GM18526 (cell line): ENCODE measurements around the gene TPO.

Experiments
- POLR2A ChIP-seq: IDR thresholded peaks from 3 replicates; pipeline ENCODE4 v1.6.1; 2011; ENCODE audit not compliant: insufficient read length; ENCODE audit errors: extremely low read depth

TPO gene

GRCh38 chr2:1461507-1462390, 48.5 kb downstream of the TPO start:
- no peak for TF ChIP-seq POLR2A

DNA sequence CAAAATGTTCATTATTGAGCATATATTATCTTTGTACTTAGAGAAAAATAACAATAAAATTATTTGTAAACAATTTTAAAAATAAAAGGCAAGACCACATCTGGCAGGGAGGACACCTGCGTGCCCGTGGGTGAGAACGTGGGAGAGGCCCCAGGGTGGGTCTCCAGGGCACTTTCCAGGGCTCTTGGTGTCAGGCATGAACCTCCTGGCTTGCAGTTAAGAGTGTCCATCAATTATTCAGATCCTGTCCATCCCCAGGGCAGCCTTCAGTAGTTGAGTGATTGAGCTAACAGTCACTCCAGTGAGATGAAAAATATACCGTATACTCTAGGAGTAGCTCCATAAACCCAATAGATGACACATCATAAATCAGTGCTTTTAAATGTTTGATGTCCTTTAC, 49.7 kb downstream of the TPO start:
- no peak for TF ChIP-seq POLR2A

DNA sequence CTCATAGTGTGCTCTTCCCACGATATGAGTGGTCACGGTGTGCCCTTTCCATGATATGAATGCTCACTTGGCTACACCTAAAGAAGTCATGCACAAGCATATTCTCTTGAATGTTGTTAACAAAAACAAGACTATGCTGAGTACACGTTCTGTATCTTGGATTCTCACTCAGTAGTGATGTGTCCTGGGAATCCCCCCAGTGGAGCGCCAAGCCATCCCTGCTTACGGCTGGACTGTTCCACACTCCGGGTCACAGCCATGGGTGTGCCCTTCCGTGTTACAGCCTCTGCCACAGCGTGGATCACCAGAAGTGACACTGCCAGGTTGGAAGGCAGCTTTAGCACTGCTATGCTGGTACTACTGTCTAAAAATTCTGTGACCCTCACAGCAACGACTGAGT, 59.1 kb downstream of the TPO start:
- no peak for TF ChIP-seq POLR2A

DNA sequence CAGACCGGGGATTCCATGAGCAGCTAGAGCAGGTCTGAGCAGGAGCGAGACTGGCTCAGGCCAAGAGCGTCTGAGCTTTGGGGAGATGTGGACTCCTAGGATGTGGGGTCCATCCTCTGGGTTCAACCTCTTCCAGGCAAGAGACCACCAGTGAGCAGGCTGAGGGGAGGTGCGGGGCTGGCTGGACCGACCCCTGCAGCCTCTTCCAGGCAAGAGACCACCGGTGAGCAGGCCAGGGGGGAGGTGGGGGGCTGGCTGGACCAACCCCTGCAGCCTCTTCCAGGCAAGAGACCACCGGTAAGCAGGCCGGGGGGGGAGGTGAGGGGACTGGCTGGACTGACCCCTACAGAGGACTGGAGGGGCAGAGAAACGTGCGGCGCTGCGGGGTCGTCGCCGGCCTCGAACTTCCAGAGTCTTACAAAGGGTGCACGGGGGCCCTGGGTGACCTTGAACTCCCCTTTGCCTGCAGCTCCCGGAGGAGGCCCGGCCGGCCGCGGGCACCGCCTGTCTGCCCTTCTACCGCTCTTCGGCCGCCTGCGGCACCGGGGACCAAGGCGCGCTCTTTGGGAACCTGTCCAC, 63.4 kb downstream of the TPO start:
- no peak for TF ChIP-seq POLR2A

DNA sequence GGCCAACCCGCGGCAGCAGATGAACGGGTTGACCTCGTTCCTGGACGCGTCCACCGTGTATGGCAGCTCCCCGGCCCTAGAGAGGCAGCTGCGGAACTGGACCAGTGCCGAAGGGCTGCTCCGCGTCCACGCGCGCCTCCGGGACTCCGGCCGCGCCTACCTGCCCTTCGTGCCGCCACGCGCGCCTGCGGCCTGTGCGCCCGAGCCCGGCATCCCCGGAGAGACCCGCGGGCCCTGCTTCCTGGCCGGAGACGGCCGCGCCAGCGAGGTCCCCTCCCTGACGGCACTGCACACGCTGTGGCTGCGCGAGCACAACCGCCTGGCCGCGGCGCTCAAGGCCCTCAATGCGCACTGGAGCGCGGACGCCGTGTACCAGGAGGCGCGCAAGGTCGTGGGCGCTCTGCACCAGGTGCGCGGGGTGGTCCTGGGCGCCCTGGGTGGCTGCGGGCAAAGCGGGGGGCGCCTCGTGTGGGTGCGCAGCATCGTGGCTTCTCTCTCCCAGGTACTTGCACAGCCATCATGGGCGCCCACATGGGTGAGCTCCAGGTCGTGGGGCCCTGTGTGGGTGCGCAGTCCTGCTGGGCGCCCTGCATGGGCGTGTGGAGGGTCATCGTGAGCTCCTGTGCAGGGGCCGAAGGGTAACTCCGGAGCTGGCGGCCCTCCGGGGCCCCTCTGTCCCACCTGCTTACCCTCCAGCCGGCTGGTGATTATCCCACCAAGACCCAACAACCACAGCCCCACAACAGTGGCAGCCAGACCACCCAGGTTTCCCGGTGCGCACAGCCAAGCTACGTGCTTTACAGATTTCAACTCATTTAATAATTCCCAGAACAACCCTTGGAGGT, 64.2 kb downstream of the TPO start:
- TF ChIP-seq POLR2A = no peak

DNA sequence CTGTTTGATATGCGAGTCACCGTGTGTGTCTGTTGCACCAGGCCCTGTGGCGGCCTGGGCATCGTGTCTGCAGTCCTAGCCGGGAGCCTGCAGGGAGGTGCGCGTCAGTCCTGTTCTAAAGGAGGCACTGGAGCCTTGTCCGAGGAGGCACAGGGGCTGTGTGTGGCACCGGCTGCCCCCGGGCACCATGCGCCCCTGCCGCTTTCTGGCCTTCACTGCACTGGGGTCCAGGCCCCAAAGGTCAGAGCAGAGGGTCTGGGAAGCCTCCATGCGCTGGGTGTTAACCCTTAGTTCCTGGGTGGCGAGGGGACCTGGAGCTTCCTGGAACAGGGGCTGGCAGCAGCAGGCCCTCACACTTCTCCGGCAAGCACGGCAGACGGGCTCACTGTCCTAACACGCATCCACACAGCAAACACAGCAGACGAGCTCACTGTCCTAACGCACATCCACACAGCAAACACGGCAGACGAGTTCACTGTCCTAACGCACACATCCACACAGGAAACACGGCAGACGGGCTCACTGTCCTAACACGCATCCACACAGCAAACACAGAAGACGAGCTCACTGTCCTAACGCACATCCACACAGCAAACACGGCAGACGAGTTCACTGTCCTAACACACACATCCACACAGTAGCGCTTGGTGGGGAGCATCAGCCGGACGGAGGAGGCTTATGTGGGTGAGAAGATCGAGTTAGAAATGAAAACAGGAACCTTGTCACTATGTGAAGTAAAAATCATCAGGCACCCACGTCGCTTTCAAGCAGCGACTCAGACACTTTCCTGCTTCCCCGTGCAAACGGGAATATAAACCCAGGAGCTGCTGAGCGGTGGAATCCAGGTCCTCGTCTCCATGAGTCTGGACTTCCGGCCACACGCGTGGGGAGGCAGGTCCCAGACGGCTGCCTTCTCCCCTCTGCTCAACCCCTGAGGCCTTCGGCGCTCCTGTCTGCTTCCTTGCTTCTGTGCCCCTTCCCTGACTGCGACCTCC, 65.3 kb downstream of the TPO start:
- TF ChIP-seq POLR2A = no peak

GRCh38 chr2:1479346-1479745, 66.1 kb downstream of the TPO start:
- no peak for TF ChIP-seq POLR2A

DNA sequence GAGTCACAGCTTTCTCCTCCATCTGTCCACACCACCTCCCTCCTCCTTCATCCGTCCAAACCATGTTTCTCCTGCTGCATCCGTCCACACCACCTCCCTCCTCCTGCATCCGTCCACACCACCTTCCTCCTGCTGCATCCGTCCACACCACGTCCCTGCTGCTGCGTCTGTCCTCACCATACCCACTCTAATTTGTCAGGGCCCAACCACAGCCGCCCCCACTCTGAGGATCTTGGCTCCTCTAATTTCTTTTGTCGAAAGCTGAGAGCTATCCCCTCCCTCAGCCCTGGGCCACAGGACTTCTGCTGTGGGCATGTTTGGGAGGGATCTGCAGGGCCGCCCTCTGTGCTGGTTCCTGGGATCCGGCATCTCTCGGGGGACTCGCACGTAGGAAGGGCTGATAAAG, 67.4 kb downstream of the TPO start:
- TF ChIP-seq POLR2A = no peak

- TF ChIP-seq POLR2A = no peak
These were observed 68.4 kb downstream of the TPO start for GRCh38 chr2:1481406-1482252.

GRCh38 chr2:1482253-1482675, 69.0 kb downstream of the TPO start:
- TF ChIP-seq POLR2A = no peak

DNA sequence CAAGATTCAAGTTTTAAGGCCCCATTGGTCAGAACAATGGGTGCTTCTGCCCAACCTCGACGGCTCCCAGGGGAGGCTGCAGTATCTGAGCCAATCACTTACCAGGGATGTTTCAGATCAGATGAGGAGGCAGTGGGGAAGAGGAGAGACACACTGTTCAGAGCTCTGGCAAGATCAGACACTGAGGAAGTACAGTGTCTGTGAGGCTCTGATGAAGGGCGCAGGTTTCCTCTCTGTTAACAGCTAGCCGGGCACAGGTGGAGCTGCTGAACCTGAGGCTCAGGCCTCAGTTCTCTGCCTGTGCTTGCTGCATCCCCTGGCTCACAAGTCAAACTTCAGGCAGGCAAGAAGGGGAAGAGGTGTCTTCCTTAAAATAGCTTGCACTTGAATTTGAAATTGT, 69.7 kb downstream of the TPO start:
- no peak for TF ChIP-seq POLR2A

- TF ChIP-seq POLR2A = no peak
These were observed 70.3 kb downstream of the TPO start for GRCh38 chr2:1483551-1483950.

- TF ChIP-seq POLR2A = no peak
These were observed 71.0 kb downstream of the TPO start for GRCh38 chr2:1484131-1484884.

DNA sequence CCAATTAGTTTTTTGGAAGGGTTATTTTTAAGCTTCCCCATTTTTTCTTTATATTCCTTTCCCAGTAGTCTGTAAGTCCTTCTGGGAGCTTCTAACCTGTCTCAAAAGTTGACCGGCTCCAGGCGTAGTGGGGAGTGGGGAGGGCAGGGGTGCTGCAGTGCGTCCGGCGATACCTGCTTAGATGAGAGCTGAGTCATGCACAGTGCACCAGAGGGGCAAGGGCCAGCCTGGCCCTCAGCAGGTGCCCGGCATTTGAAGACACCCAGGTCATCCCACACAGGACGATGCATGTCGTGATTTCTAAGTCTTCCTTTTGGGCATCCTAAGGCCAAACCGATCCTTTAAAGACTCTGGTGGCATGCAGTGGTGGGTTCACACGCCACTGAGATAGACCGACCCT, 73.4 kb downstream of the TPO start:
- no peak for TF ChIP-seq POLR2A
